SK-N-SH (cell line): ENCODE results near the gene CASP8AP2.

ENCODE experiments used
- CTCF ChIP-seq: fragments of 200-600 bp; sonication (generic); IDR thresholded peaks from 2 replicates; pipeline ENCODE4 v1.6.1; 2017; ENCODE audit warnings: antibody characterized with exemption, mild to moderate bottlenecking, moderate library complexity
- ELF1 ChIP-seq: IDR thresholded peaks from 2 replicates; pipeline ENCODE4 v1.4.0; 2012
- EP300 ChIP-seq, 2 experiments: IDR thresholded peaks; 2 replicates each; pipeline versions ENCODE4 v1.4.0 to v1.6.1; 2012; ENCODE audit warnings: borderline replicate concordance in 1 of 2, low read depth in 1 of 2, low read length in 1 of 2
- FOSL2 ChIP-seq: IDR thresholded peaks from 2 replicates; pipeline ENCODE4 v1.4.0; 2012; ENCODE audit warnings: low read depth, mild to moderate bottlenecking, moderate library complexity, borderline replicate concordance
- FOXJ3 ChIP-seq: sonication (generic); formaldehyde crosslinking; IDR thresholded peaks from 2 replicates; pipeline ENCODE4 v1.5.1; 2020; ENCODE audit warnings: mild to moderate bottlenecking, missing genetic modification reagents
- NRF1 ChIP-seq: IDR thresholded peaks from 2 replicates; pipeline ENCODE4 v1.6.1; 2012; ENCODE audit warnings: low read depth, mild to moderate bottlenecking, low read length
- POLR2AphosphoS5 ChIP-seq: IDR thresholded peaks from 2 replicates; pipeline ENCODE4 v1.6.1; 2012; ENCODE audit warnings: low read depth, low read length
- TAF1 ChIP-seq: IDR thresholded peaks from 2 replicates; pipeline ENCODE4 v1.6.1; 2012; ENCODE audit warnings: low read depth, mild to moderate bottlenecking, low read length, moderate library complexity, borderline replicate concordance
- ZBTB33 ChIP-seq: IDR thresholded peaks from 2 replicates; pipeline ENCODE4 v1.4.0; 2012; ENCODE audit warnings: low read depth, borderline replicate concordance

- TF ChIP-seq FOXJ3 (CRISPR knock-in tag), result no peak
- no peak for TF ChIP-seq CTCF
- no peak for TF ChIP-seq ZBTB33
- TF ChIP-seq TAF1, result no peak
- no peak for TF ChIP-seq NRF1
- no peak for TF ChIP-seq POLR2AphosphoS5
- TF ChIP-seq ELF1, result no peak
- TF ChIP-seq FOSL2, result no peak
- TF ChIP-seq EP300 (IDR thresholded peaks at IDR 0.05; ENCODE audit: borderline replicate concordance in 1 of 2, low read depth in 1 of 2, low read length in 1 of 2), result no peak
Measured at GRCh38 chr6:89866024-89866678, 36.5 kb downstream of the CASP8AP2 start.
